ENCODE data around the gene ZSCAN18.
"Not testable (repeated sequence)": the region's sequence is repeated elsewhere in the genome, so short reads cannot be mapped to it uniquely, and the experiment has no call there.

The ZSCAN18 gene, protein sequence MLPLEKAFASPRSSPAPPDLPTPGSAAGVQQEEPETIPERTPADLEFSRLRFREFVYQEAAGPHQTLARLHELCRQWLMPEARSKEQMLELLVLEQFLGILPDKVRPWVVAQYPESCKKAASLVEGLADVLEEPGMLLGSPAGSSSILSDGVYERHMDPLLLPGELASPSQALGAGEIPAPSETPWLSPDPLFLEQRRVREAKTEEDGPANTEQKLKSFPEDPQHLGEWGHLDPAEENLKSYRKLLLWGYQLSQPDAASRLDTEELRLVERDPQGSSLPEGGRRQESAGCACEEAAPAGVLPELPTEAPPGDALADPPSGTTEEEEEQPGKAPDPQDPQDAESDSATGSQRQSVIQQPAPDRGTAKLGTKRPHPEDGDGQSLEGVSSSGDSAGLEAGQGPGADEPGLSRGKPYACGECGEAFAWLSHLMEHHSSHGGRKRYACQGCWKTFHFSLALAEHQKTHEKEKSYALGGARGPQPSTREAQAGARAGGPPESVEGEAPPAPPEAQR

DNA sequence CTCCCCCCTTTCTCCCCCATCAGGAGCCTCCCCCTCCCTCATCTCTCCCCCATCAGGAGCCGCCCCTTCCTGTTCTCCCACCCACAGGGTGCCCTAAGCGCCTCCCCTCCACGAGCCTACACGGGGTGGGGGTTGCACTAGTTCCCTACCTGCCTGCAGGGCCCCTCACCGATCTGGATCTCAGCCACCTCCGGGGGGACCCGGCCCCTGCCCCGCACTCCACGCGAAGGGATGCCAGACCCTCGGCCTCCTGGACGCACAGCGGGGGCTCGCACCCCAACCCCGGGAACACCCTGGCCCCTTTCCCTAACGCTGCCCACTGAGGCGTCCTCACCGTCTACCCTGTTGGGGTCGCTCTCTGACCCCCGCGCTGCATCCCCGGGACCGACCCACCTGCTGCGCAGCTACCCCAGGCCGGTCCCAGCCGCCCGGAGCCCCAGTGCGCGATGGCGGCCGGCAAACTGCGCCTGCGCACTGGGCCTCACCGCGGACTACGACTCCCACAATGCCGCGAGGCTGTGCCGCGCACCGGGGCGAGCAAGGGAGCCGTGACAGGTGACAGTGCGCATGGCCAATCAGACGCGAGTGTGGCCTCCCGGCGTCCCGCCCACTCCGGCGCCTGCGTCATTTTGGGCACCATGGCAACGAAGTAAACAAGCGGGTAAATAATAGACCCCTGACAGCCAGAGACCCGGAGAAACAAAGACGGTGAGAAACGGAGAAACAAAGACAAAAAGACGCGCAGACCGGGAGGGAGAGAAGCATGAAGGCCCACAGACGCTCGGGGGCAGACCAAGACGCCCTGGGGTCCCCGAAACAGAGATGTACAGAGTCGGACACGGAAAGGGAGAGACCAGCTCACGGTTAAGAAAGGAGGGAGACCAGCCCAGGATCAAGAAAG lies at the start of gene ZSCAN18:
ZSCAN18 (minus strand) TSS at position 451 of the 901 bp plus-strand sequence. CDS start 7,964 bp downstream, outside the sequence.
- peak; percentile 97 for DNase-seq (ENCODE audit: insufficient read length, low spot score)
- TF ChIP-seq, protein P1, sequence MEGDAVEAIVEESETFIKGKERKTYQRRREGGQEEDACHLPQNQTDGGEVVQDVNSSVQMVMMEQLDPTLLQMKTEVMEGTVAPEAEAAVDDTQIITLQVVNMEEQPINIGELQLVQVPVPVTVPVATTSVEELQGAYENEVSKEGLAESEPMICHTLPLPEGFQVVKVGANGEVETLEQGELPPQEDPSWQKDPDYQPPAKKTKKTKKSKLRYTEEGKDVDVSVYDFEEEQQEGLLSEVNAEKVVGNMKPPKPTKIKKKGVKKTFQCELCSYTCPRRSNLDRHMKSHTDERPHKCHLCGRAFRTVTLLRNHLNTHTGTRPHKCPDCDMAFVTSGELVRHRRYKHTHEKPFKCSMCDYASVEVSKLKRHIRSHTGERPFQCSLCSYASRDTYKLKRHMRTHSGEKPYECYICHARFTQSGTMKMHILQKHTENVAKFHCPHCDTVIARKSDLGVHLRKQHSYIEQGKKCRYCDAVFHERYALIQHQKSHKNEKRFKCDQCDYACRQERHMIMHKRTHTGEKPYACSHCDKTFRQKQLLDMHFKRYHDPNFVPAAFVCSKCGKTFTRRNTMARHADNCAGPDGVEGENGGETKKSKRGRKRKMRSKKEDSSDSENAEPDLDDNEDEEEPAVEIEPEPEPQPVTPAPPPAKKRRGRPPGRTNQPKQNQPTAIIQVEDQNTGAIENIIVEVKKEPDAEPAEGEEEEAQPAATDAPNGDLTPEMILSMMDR (IDR thresholded peaks at IDR 0.05; ENCODE audit: insufficient read depth, missing control alignments), result no peak
- no peak for FAIRE-seq

DNA sequence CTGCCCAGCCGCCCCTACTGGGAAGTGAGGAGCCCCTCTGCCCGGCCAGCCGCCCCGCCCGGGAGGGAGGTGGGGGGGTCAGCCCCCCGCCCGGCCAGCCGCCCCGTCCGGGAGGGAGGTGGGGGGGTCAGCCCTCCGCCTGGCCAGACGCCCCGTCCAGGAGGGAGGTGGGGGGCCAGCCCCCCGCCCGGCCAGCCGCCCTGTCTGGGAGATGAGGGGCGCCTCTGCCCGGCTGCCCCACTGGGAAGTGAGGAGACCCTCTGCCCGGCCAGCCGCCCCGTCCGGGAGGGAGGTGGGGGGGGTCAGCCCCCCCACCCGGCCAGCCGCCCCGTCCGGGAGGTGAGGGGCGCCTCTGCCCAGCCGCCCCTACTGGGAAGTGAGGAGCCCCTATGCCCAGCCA lies 49.4 kb upstream of the ZSCAN18 start:
- not testable (repeated sequence) for FAIRE-seq; DNase-seq (ENCODE audit: insufficient read length, low spot score)

DNA sequence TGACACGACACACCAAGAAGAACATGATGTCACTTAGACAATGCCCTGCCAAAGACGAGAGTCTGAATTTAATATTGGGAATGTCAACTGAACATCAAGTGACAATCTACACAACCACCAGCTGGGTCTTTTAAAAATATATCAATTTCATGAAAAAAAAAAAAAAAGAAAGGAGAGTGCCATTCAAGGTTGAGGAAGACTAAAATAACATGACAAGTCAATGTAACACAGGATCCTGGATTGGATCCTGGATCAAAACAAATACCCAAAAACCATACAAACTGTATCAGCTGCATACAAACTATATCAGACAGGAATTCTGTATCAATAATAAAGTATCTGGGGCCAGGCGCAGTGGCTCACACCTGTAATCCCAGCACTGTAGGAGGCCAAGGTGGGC lies 47.8 kb upstream of the ZSCAN18 start:
- TF ChIP-seq, protein P1 (IDR thresholded peaks at IDR 0.05; ENCODE audit: insufficient read depth, missing control alignments), result no peak
- FAIRE-seq (no peak), DNase-seq (ENCODE audit: insufficient read length, low spot score) (no peak)

DNA sequence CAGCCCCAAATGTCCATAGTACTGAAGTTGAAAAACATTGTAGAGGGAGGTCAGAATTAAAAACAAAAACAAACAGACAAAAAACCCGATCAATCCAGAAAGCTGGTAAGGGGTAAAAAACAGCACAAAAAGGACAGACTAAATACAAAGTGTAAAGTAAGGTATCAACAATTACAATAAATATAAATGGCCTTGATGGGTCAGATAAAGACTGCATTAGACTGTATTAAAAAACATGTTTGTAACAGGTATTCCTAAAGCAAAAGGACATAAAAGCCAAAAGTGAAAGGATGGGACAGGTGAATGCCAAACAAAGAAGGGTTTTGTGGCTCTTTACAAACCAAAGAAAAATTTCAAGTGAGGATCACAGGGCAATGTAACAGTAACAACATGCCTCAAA lies 36.2 kb upstream of the ZSCAN18 start:
- TF ChIP-seq, protein P1 (IDR thresholded peaks at IDR 0.05; ENCODE audit: insufficient read depth, missing control alignments), result no peak
- DNase-seq (ENCODE audit: insufficient read length, low spot score), result no peak
- FAIRE-seq, result no peak

DNA sequence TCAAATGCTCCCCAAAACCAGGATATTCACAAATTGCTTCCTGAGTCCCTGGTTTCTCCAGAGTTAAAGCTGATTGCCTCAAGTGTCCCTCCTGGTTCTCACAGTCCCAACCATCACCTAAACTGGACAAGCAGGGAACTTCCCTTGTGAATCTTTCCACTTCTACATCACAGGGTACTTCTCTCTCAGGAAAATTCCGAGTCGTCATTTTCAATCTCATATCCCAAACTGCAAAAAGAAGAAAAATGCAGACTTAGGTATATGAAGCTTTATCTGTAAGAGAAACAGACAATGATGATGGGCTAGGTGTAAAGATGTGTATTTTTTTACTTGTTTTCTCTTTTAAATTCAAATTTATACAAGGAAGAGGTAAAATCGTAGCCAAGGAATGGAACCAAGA lies 31.3 kb upstream of the ZSCAN18 start:
- FAIRE-seq (no peak), DNase-seq (ENCODE audit: insufficient read length, low spot score) (no peak)
- TF ChIP-seq, protein P1 (IDR thresholded peaks at IDR 0.05; ENCODE audit: insufficient read depth, missing control alignments), result no peak

DNA sequence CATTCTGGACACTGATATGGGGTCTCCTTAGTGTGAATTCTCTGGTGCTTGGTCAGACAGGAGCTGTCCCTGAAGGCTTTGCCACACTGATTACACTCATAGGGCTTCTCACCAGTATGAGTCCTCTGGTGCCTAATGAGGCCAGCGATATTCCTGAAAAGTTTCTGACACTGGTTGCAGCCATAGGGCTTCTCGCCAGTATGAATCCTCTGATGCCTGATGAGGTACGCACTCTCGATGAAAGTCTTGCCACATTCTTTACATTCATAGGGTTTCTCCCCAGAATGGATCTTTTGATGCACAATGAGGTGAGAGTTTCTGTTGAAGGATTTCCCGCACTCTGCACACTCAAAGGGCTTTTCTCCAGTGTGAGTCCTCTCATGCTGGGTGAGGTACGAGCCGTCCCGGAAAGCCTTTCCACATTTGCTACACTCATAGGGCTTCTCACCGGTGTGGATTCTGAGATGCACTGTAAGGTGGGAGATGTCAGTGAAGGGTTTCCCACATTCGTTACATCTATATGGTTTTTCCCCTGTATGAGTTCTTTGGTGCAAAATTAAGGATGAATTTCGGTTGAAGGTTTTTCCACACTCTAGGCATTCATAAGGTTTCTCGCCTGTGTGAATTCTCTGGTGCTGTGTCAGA lies 30.1 kb upstream of the ZSCAN18 start:
- FAIRE-seq, result no peak
- DNase-seq (ENCODE audit: insufficient read length, low spot score), result no peak
- TF ChIP-seq, protein P1 (IDR thresholded peaks at IDR 0.05; ENCODE audit: insufficient read depth, missing control alignments), result no peak

DNA sequence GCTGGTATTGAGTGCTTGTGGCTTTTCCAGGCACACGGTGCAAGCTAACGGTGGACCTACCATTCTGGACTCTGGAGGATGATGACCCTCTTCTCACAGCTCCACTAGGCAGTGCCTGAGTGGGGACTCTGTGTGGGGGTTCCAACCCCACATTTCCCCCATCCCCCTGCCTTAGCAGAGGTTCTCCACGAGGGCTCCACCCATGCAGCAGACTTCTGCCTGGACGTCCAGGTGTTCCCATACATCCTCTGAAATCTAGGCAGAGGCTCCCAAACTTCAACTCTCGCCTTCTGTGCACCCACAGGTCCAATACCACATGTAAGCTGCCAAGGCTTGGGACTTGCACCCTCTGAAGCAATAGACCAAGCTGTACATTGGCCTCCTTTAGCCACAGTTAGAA lies 25.3 kb upstream of the ZSCAN18 start:
- TF ChIP-seq, protein P1 (IDR thresholded peaks at IDR 0.05; ENCODE audit: insufficient read depth, missing control alignments), result no peak
- DNase-seq (ENCODE audit: insufficient read length, low spot score), result no peak

More for the DNA sequence above, 25.3 kb upstream of the ZSCAN18 start:
- FAIRE-seq, result no peak
